COLO829 (cell line): Measurements from ENCODE around the gene EML2.
"Not testable (repeated sequence)": the region's sequence is repeated elsewhere in the genome, so short reads cannot be mapped to it uniquely, and the experiment has no call there.

Experiments
- DNase-seq: peaks from one replicate; pipeline ENCODE4 v3.0.0; 2012; ENCODE audit warnings: low spot score

The EML2 gene

DNA sequence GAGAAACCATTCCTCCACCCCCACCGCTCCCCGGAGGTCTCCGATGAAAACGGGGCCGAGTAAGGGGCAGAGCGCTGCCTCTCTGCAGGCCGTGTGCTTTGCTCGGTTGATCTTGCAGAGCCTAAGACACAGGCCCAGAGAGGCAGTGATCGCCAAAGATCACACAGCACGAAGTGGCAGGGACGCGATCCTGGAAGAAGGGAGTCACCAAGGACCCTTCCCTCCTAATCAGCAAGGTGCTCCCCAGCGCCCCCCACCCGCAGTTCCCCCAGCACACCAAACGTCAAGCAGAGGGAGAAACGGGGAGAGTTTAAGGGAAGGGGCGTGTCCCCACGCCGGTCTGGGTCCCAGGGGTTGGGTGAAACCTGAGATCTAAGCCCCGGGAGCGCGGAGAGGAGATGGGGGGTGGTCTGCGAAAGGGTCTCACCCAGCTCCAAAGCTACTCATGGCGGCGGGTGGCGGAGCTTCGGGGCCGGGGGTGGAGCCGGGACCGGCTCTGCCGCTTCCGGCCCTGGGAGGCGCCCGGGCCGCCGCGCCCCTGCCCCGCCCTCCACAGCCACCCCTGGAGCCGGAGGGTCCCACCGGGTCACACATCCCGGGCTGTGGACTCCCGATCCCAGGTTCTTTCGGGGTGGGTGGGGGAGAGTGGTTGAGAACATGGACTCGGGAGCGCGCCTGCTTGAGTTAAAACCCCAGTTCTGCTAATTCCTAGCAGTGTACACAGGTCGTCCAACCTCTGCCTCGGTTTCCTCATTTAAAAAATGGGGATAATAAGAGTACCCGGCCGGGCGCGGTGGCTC lies at the start of gene EML2:
Gene EML2, minus strand, starts transcription at position 468 of the 800 bp plus-strand sequence. Its CDS starts 21 bp downstream, at position 447.
- DNase-seq = no peak

GRCh38 chr19:45687599-45687998 lies 48.4 kb upstream of the EML2 start:
- DNase-seq = no peak

GRCh38 chr19:45685045-45685444 lies 45.8 kb upstream of the EML2 start:
- DNase-seq = not testable (repeated sequence)

DNA sequence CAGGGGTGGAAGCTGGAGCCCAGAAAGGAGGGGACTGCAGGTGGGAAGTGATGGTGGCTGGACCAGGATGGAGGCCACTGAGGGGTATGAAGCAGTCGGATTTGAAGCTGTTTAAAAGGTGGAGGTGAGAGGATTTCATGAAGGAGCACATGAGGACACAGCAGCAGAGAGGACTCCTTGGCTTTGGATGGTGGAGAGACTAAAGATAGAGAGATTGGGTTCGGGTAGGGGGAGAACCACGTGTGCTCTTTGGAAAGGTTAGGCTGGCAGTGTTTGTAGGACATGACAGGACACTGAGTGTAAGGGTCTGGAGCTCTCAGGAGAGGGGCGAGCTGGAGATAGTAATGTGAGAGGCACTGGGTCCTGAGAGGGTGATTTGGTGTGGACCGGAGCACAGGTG lies 43.7 kb upstream of the EML2 start:
- no peak for DNase-seq

DNA sequence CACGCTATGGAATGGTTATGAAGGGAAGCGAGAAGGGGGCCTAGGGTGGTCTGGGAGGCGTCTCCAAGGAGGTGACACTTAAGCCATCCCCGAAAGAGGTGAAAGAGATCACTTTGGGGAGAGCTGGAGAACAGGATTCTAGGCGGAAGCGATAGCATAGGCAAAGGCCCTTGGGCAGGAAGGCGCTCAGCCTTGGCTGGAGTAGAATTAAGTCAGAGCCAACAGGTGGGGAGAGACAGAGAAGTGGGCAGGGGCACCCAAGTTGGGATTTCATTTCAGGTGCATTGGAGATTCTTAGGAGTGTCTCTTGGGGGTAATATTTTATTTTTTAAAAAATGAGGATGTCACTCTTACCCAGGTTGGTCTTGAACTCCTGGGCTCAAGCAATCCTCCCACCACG lies 42.9 kb upstream of the EML2 start:
- no peak for DNase-seq

DNA sequence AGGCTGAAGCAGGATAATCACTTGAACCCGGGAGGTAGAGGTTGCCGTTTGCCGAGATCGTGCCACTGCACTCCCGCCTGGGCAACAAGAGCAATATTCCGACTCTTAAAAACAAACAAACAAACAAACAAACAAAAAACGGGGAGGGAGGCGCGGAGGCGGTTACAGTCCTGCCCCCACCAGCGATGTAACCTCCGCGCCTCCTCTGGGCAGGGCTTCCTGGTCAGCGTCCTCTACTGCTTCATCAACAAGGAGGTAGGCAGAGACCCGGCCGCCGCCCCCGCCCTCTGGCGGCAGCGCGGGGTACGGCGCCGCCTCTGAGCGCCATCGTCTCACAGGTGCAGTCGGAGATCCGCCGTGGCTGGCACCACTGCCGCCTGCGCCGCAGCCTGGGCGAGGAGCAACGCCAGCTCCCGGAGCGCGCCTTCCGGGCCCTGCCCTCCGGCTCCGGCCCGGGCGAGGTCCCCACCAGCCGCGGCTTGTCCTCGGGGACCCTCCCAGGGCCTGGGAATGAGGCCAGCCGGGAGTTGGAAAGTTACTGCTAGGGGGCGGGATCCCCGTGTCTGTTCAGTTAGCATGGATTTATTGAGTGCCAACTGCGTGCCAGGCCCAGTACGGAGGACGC lies 42.3 kb upstream of the EML2 start:
- DNase-seq = peak; percentile 75

DNA sequence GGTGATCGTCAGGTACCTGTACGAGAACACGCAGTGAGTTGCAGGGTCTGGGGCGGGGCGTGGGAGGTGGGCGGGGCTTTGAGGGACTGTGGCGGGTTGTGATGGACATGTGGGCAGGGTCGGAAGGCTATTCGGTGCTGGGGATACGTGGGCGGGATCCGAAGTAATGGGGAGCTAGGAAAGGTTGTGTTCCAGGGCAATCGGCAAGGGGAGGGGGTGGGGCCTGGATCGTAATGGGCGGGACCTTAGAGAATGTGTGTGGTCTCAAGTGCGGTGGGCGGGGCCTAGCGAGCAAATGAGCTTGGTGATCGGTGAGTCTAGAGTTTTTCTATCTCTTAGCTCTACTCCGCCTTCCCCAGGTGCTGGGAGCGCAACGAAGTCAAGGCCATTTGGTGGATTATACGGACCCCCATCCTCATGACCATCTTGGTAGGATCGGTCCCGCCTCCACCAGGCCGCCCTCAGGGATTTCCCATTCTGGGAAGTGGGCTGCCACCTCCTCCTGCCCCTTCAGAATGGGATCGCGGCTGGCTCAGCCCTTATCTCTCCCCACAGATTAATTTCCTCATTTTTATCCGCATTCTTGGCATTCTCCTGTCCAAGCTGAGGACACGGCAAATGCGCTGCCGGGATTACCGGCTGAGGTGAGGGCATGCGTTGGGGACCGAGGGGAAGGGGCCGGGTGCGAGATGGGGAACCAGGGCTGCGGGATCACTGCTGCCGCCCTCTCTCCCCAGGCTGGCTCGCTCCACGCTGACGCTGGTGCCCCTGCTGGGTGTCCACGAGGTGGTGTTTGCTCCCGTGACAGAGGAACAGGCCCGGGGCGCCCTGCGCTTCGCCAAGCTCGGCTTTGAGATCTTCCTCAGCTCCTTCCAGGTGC lies 38.4 kb upstream of the EML2 start:
- DNase-seq = peak; percentile 11

GRCh38 chr19:45676851-45677263 lies 37.7 kb upstream of the EML2 start:
- no peak for DNase-seq

DNA sequence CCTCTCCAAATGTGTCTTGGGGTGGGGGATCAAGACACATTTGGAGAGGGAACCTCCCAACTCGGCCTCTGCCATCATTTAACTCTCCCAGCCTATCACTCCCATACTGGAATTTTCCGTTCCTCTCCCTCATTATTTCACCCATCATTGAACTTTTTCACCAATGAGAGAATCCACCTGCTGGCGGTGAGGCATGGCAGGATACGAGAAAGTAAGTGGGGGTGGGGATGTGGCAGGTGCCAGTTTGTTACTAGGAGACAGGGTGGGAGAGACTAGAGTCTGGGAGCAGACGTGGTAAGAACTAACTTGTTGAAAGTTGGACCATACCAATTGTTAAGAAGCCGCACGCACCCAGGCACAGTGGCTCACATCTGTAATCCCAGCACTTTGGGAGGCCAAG lies 35.7 kb upstream of the EML2 start:
- DNase-seq = no peak

- peak; percentile 96 for DNase-seq
Measured at GRCh38 chr19:45670670-45671453, 31.7 kb upstream of the EML2 start.

DNA sequence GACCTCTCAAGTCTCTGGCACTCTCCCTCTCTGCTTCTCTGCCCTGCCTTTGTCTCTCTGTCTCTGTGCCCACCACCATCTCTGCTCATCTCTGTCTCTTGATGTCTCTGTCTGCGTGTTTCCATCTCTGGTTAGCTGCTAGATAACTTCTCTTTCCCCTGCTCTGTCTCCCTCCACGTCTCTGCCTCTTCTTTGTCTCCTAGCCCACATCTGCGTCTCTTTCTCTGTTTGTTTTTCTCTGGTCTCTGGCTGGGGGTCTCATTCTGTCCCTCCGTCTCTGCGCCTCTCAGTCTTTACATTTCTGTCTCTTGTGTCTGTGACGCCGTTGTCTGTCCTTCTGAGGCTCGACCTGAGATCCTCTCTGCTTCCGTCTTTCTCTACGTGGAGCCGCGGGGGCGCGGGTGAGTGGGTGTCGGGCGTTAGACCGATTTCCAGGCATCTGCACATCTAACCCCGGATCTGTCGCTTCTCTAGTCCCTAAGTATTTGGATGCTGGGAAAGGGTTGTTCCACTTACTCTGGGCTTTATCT lies 29.2 kb upstream of the EML2 start:
- no peak for DNase-seq

- DNase-seq = no peak
Measured at GRCh38 chr19:45667620-45668341, 28.6 kb upstream of the EML2 start, which contains the start of gene GIPR. TSS of gene GIPR (plus strand) at chr19:45668221. CDS start at chr19:45669521, 1,300 bp downstream.

DNA sequence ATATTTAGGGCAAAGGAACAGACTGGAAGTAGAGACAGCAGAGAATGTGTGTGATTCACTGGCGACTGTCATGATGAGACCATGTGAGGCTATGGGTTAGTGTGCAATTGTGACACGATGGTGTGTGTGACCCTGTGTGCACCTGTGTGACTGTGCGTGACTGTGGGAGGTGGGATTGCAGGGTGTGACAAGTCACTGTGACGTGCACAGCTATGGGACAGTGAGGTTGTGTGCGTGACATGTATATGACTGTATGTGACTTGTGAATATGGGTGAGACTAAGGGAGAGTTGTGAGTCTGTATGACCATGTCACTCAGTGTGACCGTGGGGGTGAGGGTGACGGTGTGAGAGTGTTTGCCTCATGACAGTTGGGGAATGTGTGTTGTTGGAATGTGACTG lies 25.4 kb upstream of the EML2 start:
- DNase-seq = no peak

DNA sequence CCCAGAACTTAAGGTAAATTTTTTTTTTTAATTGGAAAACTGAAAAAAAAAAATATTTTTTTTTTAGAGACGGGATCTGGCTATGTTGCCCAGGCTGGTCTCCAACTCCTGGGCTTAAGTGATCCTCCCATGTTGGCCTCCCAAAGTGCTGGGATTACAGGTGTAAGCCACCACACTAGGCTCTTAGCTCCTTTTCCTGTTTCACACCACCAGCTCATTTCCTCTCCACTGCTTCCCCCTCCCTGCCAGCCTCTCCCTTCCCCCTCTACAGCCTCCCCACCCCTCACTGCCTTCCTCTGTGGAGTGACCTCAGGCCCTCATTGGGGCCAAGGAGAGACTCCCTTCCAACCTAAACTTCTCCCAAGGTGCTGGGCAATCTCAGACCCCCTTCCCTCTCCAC lies 24.6 kb upstream of the EML2 start:
- no peak for DNase-seq

DNA sequence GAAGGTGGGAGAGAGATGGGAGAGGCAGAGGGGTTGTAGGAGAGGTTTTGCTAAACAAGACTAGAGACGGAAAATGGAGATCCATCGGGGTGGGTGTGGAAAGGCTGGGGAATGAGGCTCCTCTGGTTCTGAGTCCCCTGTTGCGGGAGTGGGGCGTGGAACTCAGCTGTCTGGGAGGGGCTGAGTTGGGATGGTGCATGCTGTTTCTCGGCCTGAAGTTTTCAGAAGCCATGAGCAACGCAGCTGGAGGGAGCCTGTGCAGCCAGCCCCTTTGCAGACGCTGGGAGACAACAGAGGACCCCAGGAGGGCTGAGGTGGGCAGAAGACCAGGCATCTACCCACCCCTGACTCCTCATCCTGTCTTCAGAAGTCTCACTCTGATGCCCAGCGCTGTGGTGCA lies 21.4 kb upstream of the EML2 start:
- DNase-seq = no peak

- no peak for DNase-seq
Measured at GRCh38 chr19:45659096-45659729, 20.0 kb upstream of the EML2 start.

DNA sequence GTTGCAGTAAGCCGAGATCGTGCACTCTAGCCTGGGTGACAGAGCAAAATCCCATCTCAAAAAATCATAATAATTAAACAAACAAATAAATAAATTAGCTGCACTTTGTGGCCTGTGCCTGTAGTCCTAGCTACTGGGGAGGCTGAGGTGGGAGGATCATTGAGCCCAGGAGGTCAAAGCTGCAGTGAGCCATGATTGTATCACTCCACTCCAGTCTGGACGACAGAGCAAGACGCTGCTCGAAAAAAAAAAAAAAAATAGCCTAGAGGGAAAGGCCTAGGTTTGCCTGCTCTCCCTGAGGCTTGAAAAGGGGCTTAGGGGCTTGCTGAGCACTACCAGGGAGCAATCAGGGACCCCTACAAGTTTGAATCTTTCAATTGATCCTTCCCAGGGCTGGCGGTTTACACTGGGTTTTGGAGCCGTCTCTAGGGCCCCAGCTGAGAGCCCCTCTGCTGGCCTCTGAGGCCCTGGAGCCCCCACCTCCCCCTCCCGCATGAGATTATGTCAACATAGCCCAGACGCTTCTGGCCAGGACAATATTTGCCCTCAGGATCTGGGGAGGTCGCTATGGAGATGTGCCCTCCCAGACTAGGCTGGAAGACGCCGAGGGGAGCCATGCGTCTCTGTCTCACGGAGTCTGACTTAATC lies 18.4 kb upstream of the EML2 start:
- no peak for DNase-seq

GRCh38 chr19:45655073-45655472 lies 15.9 kb upstream of the EML2 start:
- no peak for DNase-seq

- DNase-seq = no peak
Measured at GRCh38 chr19:45653634-45654033, 14.4 kb upstream of the EML2 start.

GRCh38 chr19:45650722-45651121 lies 11.5 kb upstream of the EML2 start:
- DNase-seq = no peak
